ENCODE results near the gene MTG1. TPM values are rescaled to one million over a fixed set of nuclear protein-coding genes. Genes with fewer than 3 reads are reported as not detected.

The MTG1 gene
- total RNA-seq, 1 donor from 2014 or later, result 37.1 TPM

DNA sequence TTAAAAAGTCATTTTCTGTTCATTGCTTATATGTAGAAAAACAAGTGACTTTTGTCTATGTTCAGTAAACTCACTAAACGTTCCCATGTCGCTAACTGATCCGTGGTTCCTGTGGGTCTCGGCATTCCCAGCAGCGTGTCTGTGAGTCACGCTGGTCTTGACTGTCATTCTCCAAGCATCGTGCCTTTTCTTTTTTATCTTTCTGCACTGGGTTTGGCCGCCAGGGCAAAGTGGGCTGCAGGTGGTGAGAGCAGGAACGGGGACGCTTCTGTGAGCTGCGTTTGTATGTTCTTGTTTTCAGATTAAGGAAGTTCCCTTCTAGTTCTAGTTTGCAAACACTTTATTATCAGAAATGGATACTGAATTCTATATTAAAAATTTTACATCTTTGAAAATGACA is 53.0 kb downstream of the MTG1 start:
- DNase-seq (ENCODE audit: low read depth in 2 of 2), result no peak

DNA sequence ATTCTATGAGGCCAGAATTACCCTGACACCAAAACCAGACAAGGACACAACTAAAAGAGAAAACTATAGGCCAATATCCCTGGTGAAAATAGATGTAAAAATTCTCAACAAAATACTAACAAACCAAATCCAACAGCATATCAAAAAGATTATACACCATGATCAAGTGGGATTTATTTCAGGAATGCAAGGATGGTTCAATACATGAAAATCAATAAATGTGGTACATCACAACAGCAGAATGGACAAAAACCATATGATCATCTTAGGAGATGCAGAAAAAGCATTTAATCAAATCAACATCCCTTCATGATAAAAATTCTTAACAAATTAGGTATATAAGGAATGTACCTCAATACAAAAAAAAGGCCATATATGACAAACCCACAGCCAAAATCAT is 54.2 kb downstream of the MTG1 start:
- no peak for DNase-seq (ENCODE audit: low read depth in 2 of 2)

DNA sequence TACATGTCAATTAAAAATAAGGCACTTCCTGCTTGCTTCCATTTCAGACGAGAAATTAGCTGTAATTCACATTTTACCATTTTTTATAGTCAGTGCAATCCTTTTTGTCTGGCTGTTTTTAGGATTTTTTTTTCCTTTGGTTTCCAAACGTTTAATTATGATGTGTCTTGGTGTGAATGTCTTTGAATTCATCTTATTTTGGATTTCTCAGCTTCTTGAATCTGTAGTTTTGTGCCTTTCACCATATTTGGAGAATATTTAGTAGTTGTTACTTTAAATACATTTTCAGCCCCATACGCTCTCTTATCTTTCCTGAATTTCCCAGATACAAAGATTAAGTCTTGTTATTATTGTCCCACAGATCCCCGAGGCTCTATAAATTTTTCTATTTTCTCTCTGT is 57.4 kb downstream of the MTG1 start:
- no peak for DNase-seq (ENCODE audit: low read depth in 2 of 2)

DNA sequence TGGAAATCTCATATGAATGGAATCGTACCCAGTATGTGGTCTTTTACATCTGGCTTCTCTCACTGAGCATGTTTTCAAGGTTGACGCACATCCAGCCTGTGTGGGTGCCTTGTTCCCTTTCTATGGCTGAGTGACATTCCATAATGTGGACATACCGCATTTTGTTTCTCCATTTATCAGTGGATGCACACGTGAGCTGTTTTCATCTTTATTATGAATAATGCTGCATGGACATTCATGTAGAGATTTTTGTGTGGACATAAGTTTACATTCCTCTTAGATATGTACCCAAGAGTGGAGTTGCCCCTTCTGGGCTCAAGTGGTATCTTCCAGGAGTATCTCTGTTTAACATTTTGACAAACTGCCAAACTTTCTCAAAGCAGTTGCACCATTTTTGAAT is 58.5 kb downstream of the MTG1 start:
- DNase-seq (ENCODE audit: low read depth in 2 of 2), result no peak

DNA sequence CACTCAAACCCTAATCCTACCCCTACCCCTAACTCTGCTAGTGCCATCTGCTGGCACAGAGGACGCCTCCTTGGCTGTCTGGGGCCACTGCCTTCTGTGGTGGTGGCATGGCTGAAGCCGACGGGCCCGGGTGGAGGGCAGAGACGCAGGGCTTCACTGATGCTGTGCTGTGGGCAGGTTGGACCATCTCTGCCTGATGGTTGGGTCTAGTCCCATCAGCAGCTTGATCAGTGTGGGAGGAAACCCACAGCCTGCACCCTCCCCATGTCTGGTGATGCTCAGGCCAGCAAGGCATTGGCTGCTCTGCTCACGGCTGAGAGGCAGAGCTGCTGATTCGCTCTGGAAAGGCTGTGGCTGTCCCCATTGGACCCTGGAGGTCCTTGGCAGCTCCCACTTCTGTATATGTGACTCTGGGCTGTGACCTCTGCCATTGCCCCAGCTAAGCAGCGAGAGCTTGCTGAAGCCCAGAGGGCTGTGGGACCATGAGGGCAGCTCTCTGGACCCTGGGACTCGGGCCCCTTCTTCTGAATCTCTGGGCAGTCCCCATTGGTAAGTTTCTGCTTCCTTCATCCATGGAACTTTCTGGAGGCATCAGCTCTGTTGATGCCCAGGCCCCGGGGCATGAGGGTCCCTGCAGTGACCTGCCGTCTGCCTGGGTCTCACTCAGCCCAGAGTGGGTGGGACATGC is 59.7 kb downstream of the MTG1 start, which contains the start of gene SCART1:
Gene SCART1 (plus strand): TSS at position 430 of the 688 bp plus-strand sequence. CDS start 53 bp downstream, at position 483.
- no peak for DNase-seq (ENCODE audit: low read depth in 2 of 2)

DNA sequence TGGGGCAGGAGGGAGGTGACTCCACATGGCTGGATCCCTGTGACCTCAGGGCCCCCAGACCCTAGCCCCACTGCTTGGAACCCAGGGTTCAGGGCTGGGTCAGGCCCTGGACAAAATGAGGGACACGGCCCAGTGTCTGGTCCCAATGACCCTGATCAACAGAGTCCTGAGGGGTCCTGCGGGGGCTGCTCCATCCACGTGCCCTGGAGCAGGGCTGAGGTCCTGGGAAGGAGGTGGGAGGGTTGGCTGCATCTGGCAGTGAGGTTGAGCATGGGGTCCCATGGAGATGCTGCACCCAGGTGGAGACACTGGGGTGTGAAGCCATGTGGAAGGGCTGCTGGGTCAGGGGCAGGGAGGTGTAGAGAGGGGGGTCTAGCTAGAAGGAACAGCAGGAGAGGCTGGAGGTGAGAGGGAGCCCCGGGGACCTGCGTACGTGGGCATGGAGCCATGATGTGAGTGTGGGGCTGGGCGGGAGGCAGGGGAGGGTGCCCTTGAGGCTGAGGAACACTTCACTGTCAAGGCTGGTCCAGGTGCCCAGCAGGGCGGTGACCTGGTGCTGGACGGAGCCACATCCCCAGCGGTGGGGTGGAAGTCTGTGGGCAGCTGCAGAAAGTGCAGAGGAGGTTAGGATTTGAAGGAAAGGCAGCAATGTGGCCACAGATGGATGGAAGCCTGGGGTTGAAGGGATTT is 60.4 kb downstream of the MTG1 start:
- DNase-seq (ENCODE audit: low read depth in 2 of 2), result no peak

DNA sequence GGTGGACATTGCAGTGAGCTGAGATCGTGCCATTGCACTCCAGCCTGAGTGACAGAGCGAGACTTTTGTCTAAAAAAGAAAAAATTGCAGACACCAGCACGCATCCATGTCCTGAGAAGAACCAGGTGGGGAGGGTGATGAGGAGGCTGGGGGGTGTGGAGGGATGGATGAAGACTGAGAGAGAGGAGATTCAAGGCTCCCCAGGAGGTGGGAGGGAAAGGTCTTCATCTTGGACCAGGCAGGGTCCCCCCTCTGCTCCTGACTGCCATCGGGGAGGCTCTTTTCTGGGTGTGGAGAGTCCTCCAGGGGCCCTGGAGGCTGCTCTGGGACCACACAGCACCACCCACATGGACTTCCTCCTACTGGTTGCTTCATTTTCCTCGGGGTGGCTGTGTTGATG is 61.2 kb downstream of the MTG1 start:
- DNase-seq (ENCODE audit: low read depth in 2 of 2), result no peak

DNA sequence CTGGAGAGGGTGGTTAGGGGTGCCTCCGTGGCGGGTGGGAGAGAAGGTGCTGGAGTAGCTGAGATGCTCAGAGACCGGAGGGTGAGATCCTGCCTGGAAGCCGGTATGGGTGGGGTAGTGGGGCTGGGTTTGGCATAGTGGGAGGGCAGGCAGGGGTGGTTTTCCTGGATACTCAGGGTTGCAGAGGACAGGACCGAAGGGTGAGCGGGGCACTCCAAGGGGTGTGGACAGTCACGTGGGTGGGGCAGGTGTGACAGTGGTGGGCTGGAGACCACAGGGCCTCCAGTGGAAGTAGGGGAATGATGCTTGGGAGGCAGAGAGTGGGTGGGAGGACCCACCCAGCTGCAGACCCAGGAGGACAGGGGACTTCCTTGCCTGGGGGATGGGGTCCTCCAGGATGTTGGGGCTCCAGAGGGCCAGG is 61.7 kb downstream of the MTG1 start:
- DNase-seq (ENCODE audit: low read depth in 2 of 2), result no peak

DNA sequence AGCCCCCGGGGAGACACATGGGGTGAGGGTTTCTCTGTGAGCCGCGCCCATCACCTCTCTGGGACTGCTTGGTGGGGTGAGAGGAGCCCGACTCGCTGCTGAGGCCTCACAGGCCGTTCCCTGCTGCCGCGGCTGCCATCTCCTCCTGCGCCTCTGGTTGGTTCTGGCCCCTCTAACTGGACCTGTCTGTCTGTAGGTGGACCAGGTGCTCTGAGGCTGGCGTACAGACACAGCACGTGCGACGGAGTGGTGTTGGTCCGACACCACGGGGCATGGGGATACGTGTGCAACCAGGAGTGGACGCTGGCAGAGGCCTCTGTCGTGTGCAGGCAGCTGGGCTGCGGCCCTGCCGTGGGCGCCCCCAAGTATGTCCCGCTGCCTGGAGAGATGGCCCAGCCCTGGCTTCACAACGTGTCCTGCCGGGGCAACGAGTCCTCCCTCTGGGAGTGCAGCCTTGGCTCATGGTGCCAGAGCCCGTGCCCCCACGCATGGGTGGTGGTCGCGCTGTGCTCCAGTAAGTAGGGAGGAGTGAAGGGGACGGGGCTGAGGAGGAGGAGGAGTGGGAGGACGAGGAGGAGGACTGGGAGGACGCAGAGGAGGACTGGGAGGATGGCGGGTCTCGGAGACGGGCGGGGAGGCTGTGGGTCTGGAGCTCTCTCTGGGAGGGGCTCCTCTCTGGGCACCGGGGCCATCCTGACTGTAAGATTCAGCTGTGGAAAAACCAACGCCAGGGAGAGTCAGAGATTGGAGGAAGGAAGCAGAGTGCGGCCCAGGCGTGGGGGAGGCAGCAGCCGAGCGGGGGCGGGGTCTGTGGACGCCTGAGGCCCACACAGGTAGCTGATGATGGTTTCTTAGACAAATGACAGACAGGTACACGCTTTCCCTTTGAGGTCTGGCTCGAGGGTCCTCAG is 62.3 kb downstream of the MTG1 start:
- DNase-seq (ENCODE audit: low read depth in 2 of 2), result no peak

DNA sequence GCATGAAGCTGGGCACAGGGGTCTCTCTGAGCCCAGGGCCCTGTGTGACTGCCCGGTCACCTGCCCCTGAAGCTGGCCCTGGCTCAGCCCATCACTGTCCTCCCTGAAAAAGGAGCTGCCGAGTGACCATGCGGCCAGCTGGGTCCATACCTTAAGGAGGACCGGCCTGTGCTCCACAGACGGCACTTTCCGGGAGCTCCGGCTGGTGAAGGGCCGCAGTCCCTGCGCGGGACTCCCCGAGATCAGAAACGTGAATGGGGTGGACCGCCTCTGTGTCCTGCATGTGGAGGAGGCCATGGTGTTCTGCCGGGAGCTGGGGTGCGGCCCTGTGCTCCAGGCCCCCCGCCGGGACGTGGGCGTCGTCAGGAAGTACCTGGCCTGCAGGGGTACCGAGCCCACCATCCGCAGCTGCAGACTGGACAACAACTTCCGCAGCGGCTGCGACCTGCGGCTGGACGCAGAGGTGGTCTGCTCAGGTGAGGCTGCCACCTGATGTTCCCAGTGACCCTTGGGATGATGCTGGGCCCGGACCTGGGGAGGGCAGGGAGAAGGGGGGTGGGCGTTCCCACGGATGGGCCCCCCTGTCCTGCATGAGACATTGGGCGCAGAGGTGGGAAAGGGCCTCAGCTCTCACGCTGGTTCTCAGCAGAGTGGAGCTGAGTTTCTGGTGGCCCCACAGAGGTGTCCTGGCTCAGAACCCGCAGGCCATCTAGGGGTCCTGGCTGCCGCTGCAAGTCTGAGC is 63.3 kb downstream of the MTG1 start:
- DNase-seq (ENCODE audit: low read depth in 2 of 2), result no peak

DNA sequence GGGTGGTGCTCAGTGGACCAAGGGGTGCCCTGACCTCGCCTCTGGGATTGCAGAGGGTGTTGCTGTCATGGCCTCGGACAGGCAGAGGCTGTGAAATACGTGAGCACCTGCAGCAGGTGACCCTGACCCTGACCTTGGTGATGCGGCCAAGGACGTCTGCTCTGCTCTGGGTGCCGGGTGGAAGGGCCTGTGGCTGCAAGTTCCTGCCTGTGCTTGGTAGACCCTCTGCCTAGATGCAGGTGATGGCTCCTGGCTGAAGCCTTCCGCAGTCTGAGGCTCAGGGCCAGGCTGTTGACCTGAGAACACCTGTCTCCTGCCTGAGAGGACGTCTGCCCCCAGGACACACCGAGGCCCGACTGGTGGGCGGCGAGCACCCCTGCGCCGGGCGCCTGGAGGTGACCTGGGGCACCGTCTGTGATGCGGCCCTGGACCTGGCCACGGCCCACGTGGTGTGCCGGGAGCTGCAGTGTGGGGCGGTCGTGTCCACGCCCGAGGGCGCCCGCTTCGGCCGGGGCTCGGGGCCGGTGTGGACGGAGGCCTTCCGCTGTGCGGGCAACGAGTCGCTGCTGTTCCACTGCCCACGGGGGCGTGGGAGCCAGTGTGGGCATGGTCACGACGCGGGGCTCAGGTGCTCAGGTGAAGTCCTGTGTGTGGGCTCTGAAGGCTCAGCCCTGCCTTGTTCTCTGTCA is 64.2 kb downstream of the MTG1 start:
- DNase-seq (ENCODE audit: low read depth in 2 of 2), result no peak

DNA sequence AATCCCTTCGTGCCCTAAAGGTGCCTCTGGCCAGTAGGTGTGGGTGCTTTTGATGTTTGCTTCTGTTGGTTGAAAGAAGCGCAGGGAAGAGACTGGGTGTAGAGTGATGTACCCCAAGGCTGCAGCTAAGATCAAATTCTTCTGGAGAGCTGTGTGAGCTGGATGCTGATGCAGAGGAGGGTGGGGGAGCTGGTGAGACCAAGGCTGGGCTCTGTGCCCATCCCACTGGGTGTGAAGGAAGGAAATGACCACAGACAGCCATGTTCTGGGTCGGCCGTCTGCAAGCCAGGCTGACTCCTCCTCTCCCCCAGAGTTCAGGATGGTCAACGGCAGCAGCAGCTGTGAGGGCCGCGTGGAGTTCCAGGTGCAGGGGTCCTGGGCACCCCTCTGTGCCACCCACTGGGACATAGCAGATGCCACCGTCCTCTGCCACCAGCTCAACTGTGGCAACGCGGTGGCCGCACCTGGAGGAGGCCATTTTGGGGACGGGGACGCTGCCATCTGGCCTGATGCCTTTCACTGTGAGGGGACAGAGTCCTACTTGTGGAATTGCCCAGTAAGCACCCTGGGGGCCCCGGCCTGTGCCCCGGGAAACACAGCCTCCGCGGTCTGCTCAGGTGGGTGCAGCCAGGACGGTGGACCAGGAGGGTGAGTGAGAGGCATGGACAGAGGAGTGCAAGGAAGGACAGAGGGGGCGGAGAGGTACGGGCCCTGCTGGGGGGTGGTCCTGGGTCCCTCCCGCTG is 64.9 kb downstream of the MTG1 start:
- DNase-seq (ENCODE audit: low read depth in 2 of 2), result no peak

DNA sequence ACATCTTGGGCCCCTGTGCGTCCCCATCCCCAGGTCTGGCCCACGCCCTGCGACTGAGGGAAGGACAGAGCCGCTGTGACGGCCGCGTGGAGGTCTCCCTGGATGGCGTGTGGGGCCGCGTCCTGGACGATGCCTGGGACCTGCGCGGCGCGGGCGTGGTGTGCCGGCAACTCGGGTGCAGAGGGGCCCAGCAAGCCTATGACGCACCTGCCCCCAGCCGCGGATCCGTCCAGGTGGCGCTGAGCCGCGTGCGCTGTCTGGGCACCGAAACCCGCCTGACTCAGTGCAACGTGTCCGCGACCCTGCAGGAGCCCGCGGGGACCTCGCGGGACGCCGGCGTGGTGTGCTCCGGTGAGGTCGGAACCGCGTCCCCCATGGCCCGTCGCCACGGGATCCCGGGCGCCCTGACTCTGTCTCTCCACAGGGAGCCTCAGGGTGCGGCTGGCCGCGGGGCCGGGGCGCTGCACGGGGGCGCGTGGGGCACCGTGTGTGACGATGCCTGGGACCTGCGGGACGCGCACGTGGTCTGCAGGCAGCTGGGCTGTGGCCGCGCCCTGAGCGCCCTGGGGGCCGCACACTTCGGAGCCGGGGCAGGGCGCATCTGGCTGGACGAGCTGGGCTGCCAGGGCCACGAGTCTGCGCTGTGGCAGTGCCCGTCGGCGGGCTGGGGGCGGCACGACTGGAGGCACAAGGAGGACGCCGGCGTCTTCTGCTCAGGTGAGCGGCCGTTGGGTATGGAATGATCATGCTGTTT is 65.7 kb downstream of the MTG1 start:
- DNase-seq (ENCODE audit: low read depth in 2 of 2), result no peak

DNA sequence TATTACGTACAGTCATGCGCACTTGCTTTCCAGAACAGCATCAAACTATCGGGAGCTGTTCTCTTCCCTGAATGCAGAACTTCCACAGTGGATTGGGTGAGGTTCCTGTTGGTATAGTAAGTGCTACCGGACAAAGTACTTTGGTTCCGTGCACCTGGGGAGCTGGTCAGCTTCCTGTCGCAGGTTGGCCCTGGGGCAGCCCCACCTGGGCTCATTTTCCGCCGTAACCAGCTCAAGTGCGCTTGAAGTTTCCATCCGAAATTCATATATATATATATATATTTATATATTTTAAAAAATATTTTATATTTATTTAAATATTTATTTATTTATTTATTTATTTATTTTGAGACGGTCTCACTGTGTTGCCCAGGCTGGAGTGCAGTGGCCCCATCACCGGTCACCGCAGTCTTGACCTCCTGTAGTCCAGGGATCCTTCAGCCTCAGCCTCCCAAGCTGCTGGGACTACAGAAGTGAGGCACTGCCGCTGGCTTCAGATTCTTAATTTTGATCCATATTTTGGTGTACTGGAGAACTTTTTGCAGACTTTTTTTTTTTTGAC is 66.3 kb downstream of the MTG1 start:
- DNase-seq (ENCODE audit: low read depth in 2 of 2), result no peak

DNA sequence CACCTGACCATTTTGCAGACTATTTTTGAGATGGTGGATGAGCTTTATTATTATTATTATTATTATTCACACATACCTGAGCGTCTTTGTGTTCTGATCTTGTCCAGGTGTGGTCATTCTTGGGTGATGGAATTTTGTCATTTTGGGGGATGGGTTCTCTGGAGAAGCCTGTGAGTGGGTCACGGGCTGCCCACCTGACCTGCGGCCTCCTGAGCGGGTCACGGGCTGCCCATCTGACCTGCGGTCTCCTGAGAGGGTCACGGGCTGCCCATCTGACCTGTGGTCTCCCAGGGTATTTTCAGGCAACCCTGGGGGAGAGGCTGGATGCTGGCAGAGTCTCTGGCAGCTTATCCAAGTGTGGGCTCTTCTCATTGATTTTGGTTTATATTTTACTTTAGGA is 67.1 kb downstream of the MTG1 start:
- DNase-seq (ENCODE audit: low read depth in 2 of 2), result no peak

DNA sequence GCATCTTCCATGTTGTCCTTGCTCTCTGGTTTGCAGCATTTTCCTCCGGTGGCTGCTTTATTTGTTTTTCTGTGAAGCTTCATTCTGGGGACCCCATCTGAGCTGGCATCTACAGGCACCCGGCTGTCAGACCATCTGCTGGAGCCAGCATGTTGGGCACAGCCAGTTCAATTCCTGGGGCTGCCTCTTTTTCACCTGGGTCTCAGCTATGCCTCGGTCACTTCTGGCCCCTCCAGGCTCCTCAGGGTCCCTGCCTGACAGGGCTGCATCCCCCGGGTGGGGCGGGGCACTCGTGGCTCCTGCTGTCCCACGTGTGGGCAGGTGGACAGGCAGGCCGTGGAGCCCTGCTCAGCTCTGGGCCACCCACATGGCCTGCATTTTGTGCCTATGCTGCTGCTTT is 67.9 kb downstream of the MTG1 start:
- DNase-seq (ENCODE audit: low read depth in 2 of 2), result no peak

DNA sequence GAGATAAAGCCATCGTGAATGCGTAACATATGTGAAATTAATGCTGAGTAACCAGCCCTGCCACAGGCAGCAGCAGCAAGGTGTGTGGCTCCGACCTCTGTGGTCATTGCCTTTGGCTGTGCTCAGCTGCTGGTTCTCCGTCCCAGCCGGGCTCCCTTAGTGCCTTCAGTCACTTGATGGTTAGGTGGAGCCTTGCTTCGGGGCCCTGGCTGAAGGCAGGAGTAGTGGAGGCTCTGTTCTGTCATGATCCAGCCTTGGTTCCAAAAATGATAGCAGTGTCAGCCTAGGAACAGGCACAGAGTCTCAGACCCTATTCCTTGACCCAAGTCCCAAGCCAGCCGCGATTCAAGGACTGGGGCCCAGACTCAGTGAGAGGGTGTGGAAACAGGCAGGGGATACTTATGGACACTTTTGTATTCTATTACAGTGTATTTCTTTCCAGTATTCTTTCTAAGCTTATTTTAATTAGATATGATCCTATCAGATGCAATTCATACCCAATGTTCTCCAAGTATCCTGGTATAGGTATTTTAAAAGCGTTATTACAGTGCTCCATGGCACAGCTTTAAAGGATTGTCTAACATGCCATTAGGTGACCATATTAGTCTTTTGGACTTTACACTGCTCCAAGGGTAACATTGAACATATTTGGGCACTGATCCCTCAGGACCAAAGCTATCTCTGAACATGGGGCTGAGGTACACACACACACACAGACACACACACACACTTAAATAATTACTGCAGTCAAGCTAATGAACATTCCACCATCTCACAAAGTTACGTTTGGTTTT is 68.8 kb downstream of the MTG1 start:
- DNase-seq (ENCODE audit: low read depth in 2 of 2), result no peak

DNA sequence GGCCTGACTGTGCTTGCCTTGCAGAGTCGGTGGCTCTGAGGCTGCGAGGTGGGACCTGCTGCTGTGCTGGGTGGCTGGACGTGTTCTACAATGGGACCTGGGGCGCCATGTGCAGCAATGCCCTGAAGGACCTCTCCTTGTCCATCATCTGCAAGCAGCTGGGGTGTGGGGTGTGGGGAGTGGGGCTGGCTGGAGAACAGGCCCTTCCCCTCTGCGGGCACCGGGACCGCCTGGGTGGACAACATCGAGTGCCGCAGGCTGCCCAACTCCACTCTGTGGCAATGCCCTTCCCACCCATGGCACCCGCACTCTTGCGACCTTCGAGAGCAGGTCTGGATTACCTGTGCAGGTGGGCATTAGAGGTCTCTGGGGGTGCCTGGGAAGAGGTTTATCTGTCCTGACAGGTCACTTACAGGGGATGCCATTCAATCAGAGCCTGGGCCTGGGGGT is 70.7 kb downstream of the MTG1 start:
- no peak for DNase-seq (ENCODE audit: low read depth in 2 of 2)
